Ovary (tissue), 9 donors: ENCODE data around the gene NFE2L1. TPM values are rescaled to one million over a fixed set of nuclear protein-coding genes. Genes with fewer than 3 reads are reported as not detected.
"Not testable (repeated sequence)": the region's sequence is repeated elsewhere in the genome, so short reads cannot be mapped to it uniquely, and the experiment has no call there.

Experiments
- DNase-seq, 5 donors: peaks; one replicate each; pipeline ENCODE4 v3.0.0-alpha.2; 2019 to 2020
- H3K27ac ChIP-seq, 2 donors: fragments of 200-600 bp; one replicate each; pipeline versions ENCODE4 v1.5.1 to v1.8.0; 2019 to 2022
- H3K27me3 ChIP-seq: fragments of 200-600 bp; one replicate; pipeline ENCODE4 v1.8.0; 2022
- H3K36me3 ChIP-seq: fragments of 200-600 bp; sonication (generic); one replicate; pipeline ENCODE4 v1.5.1; 2019
- H3K4me1 ChIP-seq: one replicate; pipeline ENCODE4 v1.8.1; 2013; ENCODE audit warnings: mild to moderate bottlenecking, moderate library complexity; ENCODE audit not compliant: insufficient read depth
- H3K4me3 ChIP-seq: fragments of 200-600 bp; sonication (generic); one replicate; pipeline ENCODE4 v1.5.1; 2017
- H3K9me3 ChIP-seq, 2 donors: fragments of 200-600 bp in 1 of 2; sonication (generic) in 1 of 2; one replicate each; pipeline versions ENCODE4 v1.5.1 to v1.8.1; 2013 to 2019; ENCODE audit warnings: mild to moderate bottlenecking in 1 of 2, moderate library complexity in 1 of 2
- EP300 ChIP-seq: sonication (generic); formaldehyde crosslinking; IDR thresholded peaks from one replicate; pipeline ENCODE4 v1.6.1; 2017; ENCODE audit warnings: antibody characterized with exemption
- POLR2A ChIP-seq: fragments of 450-650 bp; IDR thresholded peaks from one replicate; pipeline ENCODE4 v1.6.1; 2017; ENCODE audit warnings: antibody characterized with exemption, mild to moderate bottlenecking, moderate library complexity
- WGBS, 3 donors: extraction: QIAGEN DNeasy Blood & Tissue Kit in 1 of 3; methylation state at CpG; one replicate each; pipeline versions ENCODE4 v1.1.5 to v1.1.7; 2013 to 2017; 5-methylcytosine and 5-hydroxymethylcytosine counted together
- intact Hi-C, 4 donors: fragments of 100-400 bp; cut with DNase I; formaldehyde crosslinking; loops; one replicate each; pipeline versions ENCODE4 v1.11.0 to v1.15.1; 2022 to 2023
- polyA plus RNA-seq, 2 donors: library from polyadenylated mRNA; stranded (reverse); fragments of 200-250 nt in 1 of 2; fragments of 350-450 nt in 1 of 2; fragmentation: Illumina TruSeq in 1 of 2; extraction: RNeasy Lipid Tissue Mini Kit (QIAGEN cat#74804) in 1 of 2; gene quantifications; one replicate each; pipeline ENCODE4 v1.2.3, GENCODE V29; 2013 to 2014
- total RNA-seq, 7 donors: library from RNA; depleted of rRNA in 2 of 7; stranded (reverse); fragments of >200 nt in 2 of 7; fragmentation: NEBNext Ultra II Directional in 3 of 7; extraction: Animal tissue kit (Norgen Biotek cat#: 25700) in 3 of 7; gene quantifications; one replicate each; pipeline versions ENCODE4 v1.1.0 to v1.2.4, GENCODE V29; 2016 to 2023
- TF ChIP-seq, protein P1 (sequence below), 3 donors: fragments of 450-650 bp in 2 of 3; fragments of 200-600 bp in 1 of 3; IDR thresholded peaks; one replicate each; pipeline versions ENCODE4 v1.5.1 to v1.8.0; 2016 to 2022; ENCODE audit warnings: antibody characterized with exemption in 3 of 3, mild to moderate bottlenecking in 1 of 3
- donor health status: DM: no; HTN: no; CAD: no; lungs with moderate emphysema.
- donor health status: DM: no; HTN: no; CAD: no.
- donor health status: Bipolar disorder and iron deficiency.
- donor health status: DM: yes; HTN: yes; CAD: no.
- donor health status: DM: no; HTN: no; CAD: no.
- donor health status: DM: yes; HTN: yes; CAD: no.

NFE2L1 gene
- total and polyA plus RNA-seq, 9 donors = 80.0 to 577 (median 165) TPM

DNA sequence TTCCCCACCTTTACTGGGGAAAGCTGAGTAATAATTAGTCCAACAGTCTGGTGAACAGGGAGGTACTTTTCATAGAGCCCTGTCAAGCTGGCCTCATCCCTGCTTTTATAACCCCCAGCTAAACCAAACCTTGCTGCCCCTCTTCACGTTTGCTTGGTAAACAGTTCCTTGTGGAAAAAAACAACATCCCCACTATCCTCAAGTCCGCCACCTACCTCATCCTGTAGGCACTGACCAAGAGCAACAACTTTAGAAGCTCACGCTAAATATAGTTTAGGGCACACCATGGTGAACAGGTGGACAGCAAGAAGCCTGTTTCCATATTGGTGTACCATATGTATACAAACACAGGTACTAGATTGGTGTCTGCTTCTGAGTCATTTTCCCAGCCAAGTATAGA is 16.5 kb downstream of the NFE2L1 start:
- WGBS, 3 donors = 74 to 82% (median 78%) methylated on average over 3 of the region's 3 CpGs
- Histone ChIP-seq H3K27ac (no peak overlapping the region), H3K36me3 (no peaks in the 10 kb centered on the region), H3K4me3 (no peak overlapping the region), H3K4me1 (peaks cover 10% of the 10 kb centered on the region), H3K27me3 (no peaks in the 10 kb centered on the region), H3K9me3 (no peaks in the 10 kb centered on the region)
- DNase-seq = no peak
- TF ChIP-seq EP300 = no peak
- no peak for TF ChIP-seq POLR2A
- TF ChIP-seq, protein P1, sequence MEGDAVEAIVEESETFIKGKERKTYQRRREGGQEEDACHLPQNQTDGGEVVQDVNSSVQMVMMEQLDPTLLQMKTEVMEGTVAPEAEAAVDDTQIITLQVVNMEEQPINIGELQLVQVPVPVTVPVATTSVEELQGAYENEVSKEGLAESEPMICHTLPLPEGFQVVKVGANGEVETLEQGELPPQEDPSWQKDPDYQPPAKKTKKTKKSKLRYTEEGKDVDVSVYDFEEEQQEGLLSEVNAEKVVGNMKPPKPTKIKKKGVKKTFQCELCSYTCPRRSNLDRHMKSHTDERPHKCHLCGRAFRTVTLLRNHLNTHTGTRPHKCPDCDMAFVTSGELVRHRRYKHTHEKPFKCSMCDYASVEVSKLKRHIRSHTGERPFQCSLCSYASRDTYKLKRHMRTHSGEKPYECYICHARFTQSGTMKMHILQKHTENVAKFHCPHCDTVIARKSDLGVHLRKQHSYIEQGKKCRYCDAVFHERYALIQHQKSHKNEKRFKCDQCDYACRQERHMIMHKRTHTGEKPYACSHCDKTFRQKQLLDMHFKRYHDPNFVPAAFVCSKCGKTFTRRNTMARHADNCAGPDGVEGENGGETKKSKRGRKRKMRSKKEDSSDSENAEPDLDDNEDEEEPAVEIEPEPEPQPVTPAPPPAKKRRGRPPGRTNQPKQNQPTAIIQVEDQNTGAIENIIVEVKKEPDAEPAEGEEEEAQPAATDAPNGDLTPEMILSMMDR (IDR thresholded peaks at IDR 0.05) = no peak
- intact Hi-C loops = no loop called here

DNA sequence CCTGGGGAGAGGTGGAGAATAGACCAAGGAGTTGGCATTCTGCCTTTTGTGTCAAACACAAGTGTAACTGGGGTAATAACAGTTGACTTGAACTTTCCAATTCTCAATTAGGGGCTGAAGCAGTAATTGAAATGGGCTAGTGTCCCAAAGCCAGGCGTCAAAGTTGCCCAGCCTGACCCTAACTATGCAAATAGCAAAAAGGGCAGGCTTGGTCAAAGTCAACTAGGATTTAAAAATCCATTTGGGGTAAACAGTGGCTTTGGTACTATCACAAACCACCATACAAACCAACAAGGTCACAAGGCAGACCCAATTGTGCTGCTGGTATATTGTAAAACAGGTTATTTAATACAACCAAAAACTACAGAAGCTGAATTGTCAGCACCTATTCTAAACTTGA is 18.0 kb downstream of the NFE2L1 start:
- no peak for DNase-seq
- Histone ChIP-seq H3K4me1 (peaks cover 7% of the 10 kb centered on the region), H3K9me3 (no peaks in the 10 kb centered on the region), H3K27me3 (no peaks in the 10 kb centered on the region), H3K36me3 (no peaks in the 10 kb centered on the region), H3K27ac (no peak overlapping the region), H3K4me3 (no peak overlapping the region)
- TF ChIP-seq POLR2A (no peak), EP300 (no peak)
- TF ChIP-seq, protein P1 (IDR thresholded peaks at IDR 0.05) = no peak
- WGBS, 3 donors = 20 to 65% (median 43%) methylated on average over 1 of the region's 1 CpG
- intact Hi-C loops = no loop called here

DNA sequence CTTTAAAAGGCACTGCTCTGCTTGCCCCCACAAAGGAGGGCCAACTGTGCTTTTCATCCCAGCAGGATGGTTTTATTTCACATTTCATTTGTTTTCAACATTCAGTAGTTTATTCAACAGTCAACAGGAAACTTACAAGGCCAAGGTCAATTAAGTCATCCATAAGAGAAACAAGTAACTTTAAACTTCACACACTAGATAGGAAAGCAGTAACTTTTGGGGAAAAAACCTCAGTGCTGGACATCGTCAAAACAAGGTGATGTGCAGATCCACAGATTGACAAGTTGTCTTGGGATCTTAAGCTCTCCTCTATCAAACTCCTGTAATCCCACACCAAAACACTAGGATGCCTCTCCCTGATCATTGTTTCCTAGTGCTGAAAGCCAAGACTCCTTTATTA is 18.5 kb downstream of the NFE2L1 start:
- TF ChIP-seq POLR2A = no peak
- TF ChIP-seq EP300 = no peak
- TF ChIP-seq, protein P1 (IDR thresholded peaks at IDR 0.05) = no peak
- no peak for DNase-seq
- H3K36me3 ChIP-seq = no peaks in the 10 kb centered on the region
- H3K27me3 ChIP-seq = no peaks in the 10 kb centered on the region
- H3K4me3 ChIP-seq = no peak overlapping the region
- H3K9me3 ChIP-seq = no peaks in the 10 kb centered on the region
- H3K4me1 ChIP-seq = peaks cover 7% of the 10 kb centered on the region
- 6 to 36% (median 10%) methylated on average over 1 of the region's 1 CpG for WGBS, 3 donors
- H3K27ac ChIP-seq = no peak overlapping the region
- intact Hi-C loops = no loop called here

DNA sequence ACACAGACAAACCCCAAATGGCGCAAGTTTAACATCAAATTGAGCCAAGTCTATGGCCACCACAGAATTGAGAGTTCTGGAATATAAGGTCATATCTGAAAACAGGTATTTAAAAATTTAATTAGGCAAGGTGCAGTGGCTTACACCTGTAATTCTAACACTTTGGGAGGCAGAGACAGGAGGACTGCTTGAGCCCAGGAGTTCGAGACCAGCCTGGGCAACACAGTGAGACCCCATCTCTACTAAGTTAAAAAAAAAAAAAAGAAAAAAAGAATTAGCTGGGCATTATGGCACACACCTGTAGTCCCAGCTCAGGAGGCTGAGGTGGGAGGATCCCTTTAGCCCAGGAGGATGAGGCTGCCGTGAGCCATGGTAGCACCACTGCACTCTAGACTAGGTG is 19.1 kb downstream of the NFE2L1 start:
- 93 to 98% (median 97%) methylated on average over 3 of the region's 3 CpGs for whole genome bisulfite sequencing, 3 donors
- Histone ChIP-seq H3K27me3 (no peaks in the 10 kb centered on the region), H3K4me1 (peaks cover 7% of the 10 kb centered on the region), H3K27ac (no peak overlapping the region), H3K9me3 (no peaks in the 10 kb centered on the region), H3K4me3 (no peak overlapping the region), H3K36me3 (no peaks in the 10 kb centered on the region)
- no peak for TF ChIP-seq POLR2A
- TF ChIP-seq EP300 = no peak
- TF ChIP-seq, protein P1 (IDR thresholded peaks at IDR 0.05) = no peak
- intact Hi-C loops = no loop called here
- no peak for DNase-seq

DNA sequence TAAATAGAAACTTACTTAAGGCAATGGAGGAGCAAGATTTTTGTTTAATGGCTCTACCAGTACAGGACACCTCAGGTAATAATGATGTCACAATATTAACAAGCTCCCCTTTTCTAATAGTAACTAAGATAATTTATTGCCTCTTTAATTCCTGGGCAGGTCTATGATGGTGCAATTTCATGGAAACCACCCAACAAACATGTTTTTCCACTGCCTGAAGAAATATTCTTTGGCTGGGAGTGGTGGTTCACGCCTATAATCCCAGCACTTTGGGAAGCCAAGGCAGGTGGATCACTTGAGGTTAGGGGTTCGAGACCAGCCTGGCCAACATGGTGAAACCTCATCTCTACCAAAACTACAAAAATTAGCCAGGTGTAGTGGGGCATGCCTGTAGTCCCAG is 19.6 kb downstream of the NFE2L1 start:
- H3K4me1 ChIP-seq, H3K27ac ChIP-seq, H3K36me3 ChIP-seq, H3K4me3 ChIP-seq, H3K27me3 ChIP-seq, H3K9me3 ChIP-seq, DNase-seq, intact Hi-C loops: not testable (repeated sequence)
- 72 to 92% (median 79%) methylated on average over 2 of the region's 2 CpGs for WGBS, 3 donors
